Small intestine (tissue), 7 donors: ENCODE data around the gene NAPB. TPM values are rescaled to one million over a fixed set of nuclear protein-coding genes. Genes with fewer than 3 reads are reported as not detected.

ENCODE experiments used
- DNase-seq, 2 donors: peaks; one replicate each; pipeline versions ENCODE4 v3.0.0 to v3.0.0-alpha.2; 2013
- FAIRE-seq: peaks from 2 replicates; lab custom pipeline; 2012; peaks lifted over from hg19 to GRCh38; lab: Jason Lieb, UNC
- H3K27ac ChIP-seq, 3 donors: one replicate each; pipeline ENCODE4 v1.5.1; 2013; ENCODE audit warnings: low read length in 2 of 3, mild to moderate bottlenecking in 2 of 3, control low read depth in 1 of 3, inconsistent platforms in 1 of 3, low read depth in 1 of 3, moderate library complexity in 1 of 3
- H3K27me3 ChIP-seq, 3 donors: one replicate each; pipeline ENCODE4 v1.6.1; 2013; ENCODE audit warnings: low read length in 3 of 3, inconsistent platforms in 1 of 3; ENCODE audit not compliant: control insufficient read depth in 3 of 3, insufficient read depth in 3 of 3
- H3K36me3 ChIP-seq, 3 donors: one replicate each; pipeline ENCODE4 v1.6.1; 2013; ENCODE audit warnings: low read length in 3 of 3, inconsistent platforms in 1 of 3, low read depth in 1 of 3, mild to moderate bottlenecking in 1 of 3, moderate library complexity in 1 of 3; ENCODE audit not compliant: control insufficient read depth in 3 of 3, insufficient read depth in 2 of 3
- H3K4me1 ChIP-seq, 3 donors: one replicate each; pipeline ENCODE4 v1.6.1; 2013; ENCODE audit warnings: low read length in 2 of 3, inconsistent platforms in 1 of 3, low read depth in 1 of 3, mild to moderate bottlenecking in 1 of 3, moderate library complexity in 1 of 3; ENCODE audit not compliant: control insufficient read depth in 3 of 3, insufficient read depth in 2 of 3
- H3K4me3 ChIP-seq, 3 donors: one replicate each; pipeline ENCODE4 v1.5.1; 2013; ENCODE audit warnings: low read length in 3 of 3, control low read depth in 1 of 3, inconsistent platforms in 1 of 3, low read depth in 1 of 3, mild to moderate bottlenecking in 1 of 3, moderate library complexity in 1 of 3
- H3K9me3 ChIP-seq, 2 donors: one replicate each; pipeline ENCODE4 v1.6.1; 2013; ENCODE audit warnings: low read depth in 1 of 2, low read length in 1 of 2; ENCODE audit not compliant: control insufficient read depth in 2 of 2, insufficient read depth in 1 of 2
- WGBS, 3 donors: extraction: QIAGEN DNeasy Blood & Tissue Kit; methylation state at CpG; one replicate each; pipeline ENCODE4 v1.1.7; 2013; 5-methylcytosine and 5-hydroxymethylcytosine counted together
- polyA plus RNA-seq, 4 donors: library from polyadenylated mRNA; stranded (reverse) in 3 of 4; unstranded in 1 of 4; fragments of 200-250 nt in 3 of 4; fragments of 120-200 nt in 1 of 4; gene quantifications; one replicate each; pipeline versions ENCODE4 v1.2.1 to v1.2.3, GENCODE V29; 2013
- donor health status: healthy with polysubstance abuse.
- donor health status: control.
- donor health status: control.
- donor health status: Bipolar disorder and iron deficiency.
- donor health status: healthy.

NAPB gene
- polyA plus RNA-seq, 4 donors, result 3.2 to 12.8 (median 7.0) TPM

- 92 to 99% (median 95%) methylated on average over 5 of the region's 5 CpGs for WGBS, 3 donors
- Histone ChIP-seq H3K27ac (no peak overlapping the region), H3K9me3 (no peaks in the 10 kb centered on the region), H3K27me3 (no peaks in the 10 kb centered on the region), H3K4me1 (no peaks in the 10 kb centered on the region), H3K36me3 (no peaks in the 10 kb centered on the region), H3K4me3 (no peak overlapping the region)
- FAIRE-seq (no peak), DNase-seq (no peak)
Observed at GRCh38 chr20:23335521-23335920, 85.8 kb downstream of the NAPB start.

GRCh38 chr20:23334111-23334510, 87.2 kb downstream of the NAPB start:
- peak overlapping the region in 1 of 3 donors; percentile 5 for H3K27ac ChIP-seq
- H3K4me3 ChIP-seq, result no peak overlapping the region
- DNase-seq (peak in 1 of 2 donors; percentile 20), FAIRE-seq (no peak)
- H3K4me1 ChIP-seq, result no peaks in the 10 kb centered on the region
- WGBS, 3 donors, result 33 to 50% (median 47%) methylated on average over 3 of the region's 3 CpGs
- H3K36me3 ChIP-seq, result no peaks in the 10 kb centered on the region
- H3K27me3 ChIP-seq, result no peaks in the 10 kb centered on the region
- H3K9me3 ChIP-seq, result no peaks in the 10 kb centered on the region

DNA sequence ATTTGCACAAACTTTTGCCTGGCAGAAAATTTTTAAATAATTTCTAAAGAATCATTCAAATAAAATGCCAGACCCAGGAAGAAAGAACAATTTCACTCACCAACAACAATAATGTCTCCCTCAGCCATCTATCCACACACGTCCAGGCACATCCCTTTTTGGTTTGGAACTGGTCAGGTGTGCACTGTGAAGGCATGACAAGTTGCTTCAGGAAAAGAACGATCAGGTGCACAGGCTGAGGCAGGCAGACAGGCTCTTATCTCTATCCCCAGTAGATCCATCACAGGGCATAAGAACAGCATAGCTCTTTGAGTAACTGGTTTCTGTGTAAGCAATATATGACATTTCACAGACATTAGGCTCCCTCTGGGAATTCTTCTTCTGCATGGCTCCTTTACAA, 88.8 kb downstream of the NAPB start:
- WGBS, 3 donors, result 39 to 70% (median 42%) methylated on average over 2 of the region's 2 CpGs
- no peak overlapping the region for H3K27ac ChIP-seq
- H3K4me1 ChIP-seq, result no peaks in the 10 kb centered on the region
- FAIRE-seq (no peak), DNase-seq (no peak)
- no peaks in the 10 kb centered on the region for H3K36me3 ChIP-seq
- no peak overlapping the region for H3K4me3 ChIP-seq
- no peaks in the 10 kb centered on the region for H3K27me3 ChIP-seq
- no peaks in the 10 kb centered on the region for H3K9me3 ChIP-seq

DNA sequence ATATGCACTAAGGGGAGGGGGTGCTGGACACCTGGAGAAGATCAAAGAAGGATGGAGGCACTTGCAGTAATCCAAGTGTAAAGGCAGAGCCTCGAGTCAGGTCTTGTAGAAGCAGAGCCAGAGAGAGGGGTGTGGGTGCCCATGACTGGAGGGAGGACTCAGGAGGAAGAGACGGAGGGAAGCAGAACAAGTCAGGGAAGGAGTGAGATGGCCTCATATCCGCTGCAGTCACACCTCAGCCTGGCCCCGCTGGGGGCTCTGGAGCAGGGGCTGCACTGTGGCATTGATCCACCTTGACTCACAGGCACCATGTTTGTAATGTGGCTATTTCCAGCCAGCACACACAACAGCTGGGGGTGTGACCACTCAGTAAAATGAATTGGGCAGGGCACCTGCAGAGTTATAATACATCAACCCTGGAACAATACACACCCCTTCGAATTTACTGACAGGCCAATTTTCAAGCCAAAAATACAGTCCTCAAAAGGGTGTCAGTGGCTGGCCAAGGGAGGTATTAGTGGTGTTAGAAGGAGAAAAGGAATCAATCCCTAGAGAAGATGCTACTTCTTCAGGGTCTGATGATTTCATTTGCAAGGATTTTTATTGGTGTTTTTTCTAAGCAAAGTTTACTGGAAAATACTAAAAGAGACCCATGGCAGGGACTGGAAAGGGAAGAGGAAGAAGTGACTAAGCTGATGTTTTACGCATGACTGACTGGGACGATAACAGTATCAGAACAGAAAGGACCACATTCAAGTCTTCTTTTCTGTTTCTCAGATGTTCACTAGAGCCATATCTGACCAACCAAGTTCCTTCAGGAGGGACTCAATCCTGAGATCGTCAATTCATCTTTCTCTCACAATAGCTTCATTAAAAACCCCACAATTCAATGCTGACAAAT, 89.6 kb downstream of the NAPB start:
- Histone ChIP-seq H3K4me3 (no peak overlapping the region), H3K9me3 (no peaks in the 10 kb centered on the region), H3K36me3 (no peaks in the 10 kb centered on the region), H3K4me1 (no peaks in the 10 kb centered on the region), H3K27me3 (no peaks in the 10 kb centered on the region), H3K27ac (no peak overlapping the region)
- DNase-seq (no peak), FAIRE-seq (no peak)
- WGBS, 3 donors, result 69 to 77% (median 76%) methylated on average over 8 of the region's 8 CpGs

DNA sequence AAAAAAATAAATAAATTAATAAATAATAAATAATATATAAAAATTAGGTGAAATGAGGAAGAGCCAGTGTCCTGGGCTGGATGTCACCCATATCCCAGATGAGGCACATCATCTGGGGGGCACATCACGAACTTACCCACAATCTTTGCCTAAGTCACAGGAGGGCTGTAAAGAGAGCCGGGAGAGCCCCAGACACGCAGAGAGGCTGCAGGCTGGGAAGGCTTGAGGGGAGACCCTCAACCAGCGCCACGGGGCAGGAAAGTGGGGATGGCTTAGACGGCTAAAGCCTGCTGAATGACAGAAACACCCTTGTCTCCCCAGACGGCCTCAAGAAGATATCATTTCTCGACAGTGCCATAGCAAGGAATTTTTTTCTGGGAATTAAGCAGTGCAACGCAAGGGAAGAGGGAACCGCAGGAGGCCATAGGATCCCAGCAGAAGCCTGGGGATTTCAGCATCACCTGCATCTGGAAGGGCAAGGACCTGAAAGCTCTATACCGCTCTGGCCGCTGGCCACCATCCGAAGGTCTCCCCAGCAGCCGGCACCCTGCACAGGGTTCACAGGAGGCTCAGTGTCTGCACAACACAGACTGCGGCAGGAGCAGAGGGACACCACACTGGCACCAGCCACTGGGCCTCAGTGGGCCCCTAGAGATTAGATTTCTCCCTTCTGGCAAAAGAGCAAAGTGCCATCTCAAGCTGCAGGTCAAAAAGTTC, 93.5 kb downstream of the NAPB start:
- no peaks in the 10 kb centered on the region for H3K27me3 ChIP-seq
- H3K9me3 ChIP-seq, result no peaks in the 10 kb centered on the region
- DNase-seq (no peak), FAIRE-seq (no peak)
- H3K36me3 ChIP-seq, result no peaks in the 10 kb centered on the region
- no peaks in the 10 kb centered on the region for H3K4me1 ChIP-seq
- WGBS, 3 donors, result 90 to 93% (median 90%) methylated on average over 15 of the region's 15 CpGs
- H3K4me3 ChIP-seq, result no peak overlapping the region
- no peak overlapping the region for H3K27ac ChIP-seq

- FAIRE-seq (no peak), DNase-seq (no peak)
- no peak overlapping the region for H3K4me3 ChIP-seq
Observed at GRCh38 chr20:23326774-23327173, 94.5 kb downstream of the NAPB start.

GRCh38 chr20:23325107-23325506, 96.2 kb downstream of the NAPB start:
- DNase-seq (no peak), FAIRE-seq (no peak)
- 49 to 74% (median 67%) methylated on average over 3 of the region's 3 CpGs for WGBS, 3 donors
- H3K4me3 ChIP-seq, result no peak overlapping the region
- no peaks in the 10 kb centered on the region for H3K4me1 ChIP-seq
- no peak overlapping the region for H3K27ac ChIP-seq
- no peaks in the 10 kb centered on the region for H3K27me3 ChIP-seq
- peaks cover 0 to 11% of the 10 kb centered on the region in 2 donors for H3K9me3 ChIP-seq
- no peaks in the 10 kb centered on the region for H3K36me3 ChIP-seq

More at GRCh38 chr20:23326774-23327173, 94.5 kb downstream of the NAPB start:
- 87 to 92% (median 88%) methylated on average over 8 of the region's 8 CpGs for WGBS, 3 donors
- Histone ChIP-seq H3K36me3 (no peaks in the 10 kb centered on the region), H3K9me3 (no peaks in the 10 kb centered on the region), H3K4me1 (no peaks in the 10 kb centered on the region), H3K27me3 (no peaks in the 10 kb centered on the region), H3K27ac (no peak overlapping the region)
